PFSK-1 (cell line): ENCODE data around the gene TSFM.
A peak's percentile ranks its signal among the peaks of the same experiment; 100 is the strongest.

Source experiments
- FOXP2 ChIP-seq: optimal IDR thresholded peaks from 2 replicates; pipeline ENCODE3; 2011; ENCODE audit warnings: borderline replicate concordance, control low read depth, inconsistent platforms; ENCODE audit not compliant: insufficient read depth; ENCODE audit errors: extremely low read length, extremely low read depth
- POLR2AphosphoS5 ChIP-seq: IDR thresholded peaks from 2 replicates; pipeline ENCODE4 v1.6.1; 2012; ENCODE audit warnings: low read depth, mild to moderate bottlenecking, control low read depth, low read length, moderate library complexity
- REST ChIP-seq, 2 experiments: IDR thresholded peaks; 2 replicates each; pipeline versions ENCODE4 v1.6.1 to v1.8.0; 2011 to 2012; ENCODE audit warnings: low read depth in 2 of 2, low read length in 2 of 2, control low read depth in 1 of 2, inconsistent platforms in 1 of 2, mild to moderate bottlenecking in 1 of 2, moderate library complexity in 1 of 2; ENCODE audit not compliant: insufficient read depth in 1 of 2
- SIN3A ChIP-seq: IDR thresholded peaks from 2 replicates; pipeline ENCODE4 v1.6.1; 2012; ENCODE audit warnings: mild to moderate bottlenecking, low read length, moderate library complexity, borderline replicate concordance; ENCODE audit not compliant: insufficient read depth
- TAF1 ChIP-seq: IDR thresholded peaks from 2 replicates; pipeline ENCODE4 v1.6.1; 2012; ENCODE audit warnings: low read length, control low read depth, borderline replicate concordance; ENCODE audit not compliant: insufficient read depth

Gene TSFM

GRCh38 chr12:57815177-57816000, 32.8 kb downstream of the TSFM start:
- no peak for TF ChIP-seq FOXP2
- no peak for TF ChIP-seq SIN3A

- TF ChIP-seq FOXP2 (no peak), POLR2AphosphoS5 (no peak; the same call in 1 of the 2 replicates), SIN3A (no peak), TAF1 (no peak), REST (IDR thresholded peaks at IDR 0.05; ENCODE audit: insufficient read depth in 1 of 2, low read depth in 2 of 2, low read length in 2 of 2) (no peak)
These were observed 33.6 kb downstream of the TSFM start for GRCh38 chr12:57816001-57816854.

GRCh38 chr12:57816855-57817151, 34.2 kb downstream of the TSFM start:
- TF ChIP-seq TAF1 (no peak), REST (IDR thresholded peaks at IDR 0.05; ENCODE audit: insufficient read depth in 1 of 2, low read depth in 2 of 2, low read length in 2 of 2) (no peak), POLR2AphosphoS5 (no peak), FOXP2 (no peak), SIN3A (no peak)

GRCh38 chr12:57817261-57817989, 34.8 kb downstream of the TSFM start:
- TF ChIP-seq REST (IDR thresholded peaks at IDR 0.05; ENCODE audit: insufficient read depth in 1 of 2, low read depth in 2 of 2, low read length in 2 of 2) = no peak
- 0 out of 2 replicates have a peak, but pooled peaks have one; percentile 58 for TF ChIP-seq POLR2AphosphoS5

GRCh38 chr12:57821474-57822214, 39.1 kb downstream of the TSFM start:
- TF ChIP-seq FOXP2 (no peak), POLR2AphosphoS5 (no peak), SIN3A (no peak), REST (IDR thresholded peaks at IDR 0.05; ENCODE audit: insufficient read depth in 1 of 2, low read depth in 2 of 2, low read length in 2 of 2) (no peak), TAF1 (no peak)
